ENCODE results near the gene INO80B.

DNA sequence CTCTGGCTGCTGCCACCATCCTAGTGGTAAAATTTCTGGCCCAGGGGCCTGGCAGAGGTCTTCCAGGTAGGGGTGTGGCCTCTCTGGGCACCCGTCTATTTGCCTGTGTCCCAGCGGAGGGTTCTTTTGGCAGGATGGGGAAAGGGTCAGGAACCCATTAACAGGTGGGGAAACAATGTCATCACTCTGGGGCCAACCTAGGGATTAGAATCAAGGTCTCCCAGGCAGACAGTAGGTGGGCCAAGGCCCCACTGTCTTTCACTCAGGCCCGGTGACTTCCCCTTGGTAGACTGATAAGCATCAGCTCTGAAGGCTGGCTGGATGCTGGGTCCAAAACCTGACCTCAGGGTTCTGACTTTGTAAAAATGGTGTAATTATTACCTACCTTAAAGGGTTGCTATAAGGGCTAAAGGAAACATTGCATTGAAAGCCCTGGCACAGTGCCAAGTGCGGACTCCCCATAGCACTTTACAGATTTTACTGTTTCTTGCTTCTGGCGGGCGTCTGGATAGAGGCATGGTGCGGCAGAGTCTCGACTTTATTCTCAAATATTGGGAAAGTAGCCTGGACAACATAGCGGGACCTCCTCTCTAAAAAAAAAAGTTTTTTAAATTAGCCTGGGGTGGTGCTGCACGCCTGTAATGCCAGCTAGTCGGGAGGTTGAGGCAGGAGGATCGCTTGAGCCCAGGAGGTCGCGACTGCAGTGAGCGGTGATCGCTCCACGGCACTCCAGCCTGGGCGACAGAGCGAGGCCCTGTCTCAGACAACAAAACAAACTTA, 42.3 kb downstream of the INO80B start:
- TF ChIP-seq, protein P1, sequence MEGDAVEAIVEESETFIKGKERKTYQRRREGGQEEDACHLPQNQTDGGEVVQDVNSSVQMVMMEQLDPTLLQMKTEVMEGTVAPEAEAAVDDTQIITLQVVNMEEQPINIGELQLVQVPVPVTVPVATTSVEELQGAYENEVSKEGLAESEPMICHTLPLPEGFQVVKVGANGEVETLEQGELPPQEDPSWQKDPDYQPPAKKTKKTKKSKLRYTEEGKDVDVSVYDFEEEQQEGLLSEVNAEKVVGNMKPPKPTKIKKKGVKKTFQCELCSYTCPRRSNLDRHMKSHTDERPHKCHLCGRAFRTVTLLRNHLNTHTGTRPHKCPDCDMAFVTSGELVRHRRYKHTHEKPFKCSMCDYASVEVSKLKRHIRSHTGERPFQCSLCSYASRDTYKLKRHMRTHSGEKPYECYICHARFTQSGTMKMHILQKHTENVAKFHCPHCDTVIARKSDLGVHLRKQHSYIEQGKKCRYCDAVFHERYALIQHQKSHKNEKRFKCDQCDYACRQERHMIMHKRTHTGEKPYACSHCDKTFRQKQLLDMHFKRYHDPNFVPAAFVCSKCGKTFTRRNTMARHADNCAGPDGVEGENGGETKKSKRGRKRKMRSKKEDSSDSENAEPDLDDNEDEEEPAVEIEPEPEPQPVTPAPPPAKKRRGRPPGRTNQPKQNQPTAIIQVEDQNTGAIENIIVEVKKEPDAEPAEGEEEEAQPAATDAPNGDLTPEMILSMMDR (IDR thresholded peaks at IDR 0.05): no peak
- TF ChIP-seq EP300 (IDR thresholded peaks at IDR 0.05) (no peak), POLR2AphosphoS5 (IDR thresholded peaks at IDR 0.05) (no peak)
